Activated naive CD8-positive, alpha-beta T cell treated with anti-CD3 and anti-CD28 coated beads, Interleukin-2, amount 10 ng/mL, durations not matched to agents 7 days and 5 days (primary cell): Measurements from ENCODE around the gene PLOD2. TPM values are rescaled to one million over a fixed set of nuclear protein-coding genes. Genes with fewer than 3 reads are reported as not detected.

Source experiments
- ATAC-seq: fragments of 150-1000 bp; cut with Tn5 transposase; one replicate; pipeline ENCODE4 v1.10.0; 2021; ENCODE audit warnings: low read depth, moderate library complexity
- POLR2A ChIA-PET: fragments of 350-600 bp; sonication (Branson Sonifier 250); formaldehyde crosslinking; loops from one replicate; lab custom pipeline; 2021; ENCODE audit warnings: antibody characterized with exemption; lab: Charles Lee
- DNase-seq: peaks from one replicate; pipeline ENCODE4 v3.0.0; 2021
- H3K27ac Mint-ChIP-seq: one replicate; pipeline ENCODE4 v1.8.0; 2022; ENCODE audit warnings: mild to moderate bottlenecking, mixed read lengths
- H3K27me3 Mint-ChIP-seq: one replicate; pipeline ENCODE4 v1.8.0; 2022; ENCODE audit warnings: mild to moderate bottlenecking, moderate library complexity, mixed read lengths
- H3K36me3 Mint-ChIP-seq: one replicate; pipeline ENCODE4 v1.8.0; 2021; ENCODE audit warnings: mild to moderate bottlenecking, mixed read lengths
- H3K4me1 Mint-ChIP-seq: one replicate; pipeline ENCODE4 v1.8.0; 2021; ENCODE audit warnings: mixed read lengths
- H3K4me3 Mint-ChIP-seq: one replicate; pipeline ENCODE4 v1.8.0; 2022; ENCODE audit warnings: mild to moderate bottlenecking, moderate library complexity, mixed read lengths
- H3K9me3 Mint-ChIP-seq: one replicate; pipeline ENCODE4 v1.8.0; 2021; ENCODE audit warnings: mixed read lengths
- total RNA-seq, 2 experiments: library from RNA; stranded (reverse); gene quantifications; one replicate each; pipeline ENCODE4 v1.2.3, GENCODE V29; 2021

Gene PLOD2
- total RNA-seq, 2 experiments from 2014 or later = 0.14 to 0.42 TPM

DNA sequence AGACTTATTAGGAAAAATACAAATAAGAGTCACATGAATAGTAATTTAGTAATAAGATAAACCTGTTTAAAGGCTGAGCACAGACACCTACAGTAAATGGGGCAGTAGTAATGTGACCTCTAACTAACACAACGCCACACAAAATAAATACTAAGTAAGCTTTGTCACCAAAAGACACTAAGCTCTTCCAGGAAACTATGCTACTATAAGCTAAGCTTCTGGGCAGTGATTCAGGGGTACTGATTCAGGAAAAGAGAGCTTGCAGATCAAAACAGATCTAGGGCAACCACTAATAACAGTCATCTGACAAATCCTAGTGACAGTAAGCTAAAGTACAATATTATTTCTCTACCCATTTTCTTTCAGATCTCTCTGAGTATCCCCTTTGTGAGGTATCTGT is 68.8 kb downstream of the PLOD2 start:
- POLR2A ChIA-PET = no interaction called here
- Mint-ChIP-seq H3K4me1 (no peaks in the 10 kb centered on the region), H3K27me3 (no peaks in the 10 kb centered on the region), H3K4me3 (no peak overlapping the region), H3K9me3 (no peaks in the 10 kb centered on the region), H3K27ac (no peak overlapping the region), H3K36me3 (no peaks in the 10 kb centered on the region)
- no peak for ATAC-seq
- no peak for DNase-seq

DNA sequence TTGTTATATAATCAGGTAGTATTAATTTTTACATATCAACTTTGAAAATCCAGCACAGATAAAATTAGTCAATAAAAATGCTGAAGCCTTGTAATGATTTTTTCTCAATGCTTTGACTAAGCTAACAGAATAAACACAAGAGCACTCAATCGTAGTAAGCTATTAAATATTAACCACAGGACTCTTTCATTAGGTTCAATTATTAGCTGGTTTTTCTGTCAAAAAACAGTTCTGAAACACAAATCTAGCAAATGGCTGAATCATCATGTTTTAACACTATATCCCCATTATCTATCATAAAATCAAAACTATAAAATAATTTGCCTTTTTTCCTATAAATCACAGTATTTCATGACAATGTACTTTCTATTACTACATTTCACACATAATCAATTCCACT is 69.6 kb downstream of the PLOD2 start:
- H3K4me1 Mint-ChIP-seq = no peaks in the 10 kb centered on the region
- H3K27ac Mint-ChIP-seq = no peak overlapping the region
- POLR2A ChIA-PET = no interaction called here
- H3K36me3 Mint-ChIP-seq = no peaks in the 10 kb centered on the region
- H3K9me3 Mint-ChIP-seq = no peaks in the 10 kb centered on the region
- no peaks in the 10 kb centered on the region for H3K27me3 Mint-ChIP-seq
- DNase-seq (no peak), ATAC-seq (no peak)
- H3K4me3 Mint-ChIP-seq = no peak overlapping the region

DNA sequence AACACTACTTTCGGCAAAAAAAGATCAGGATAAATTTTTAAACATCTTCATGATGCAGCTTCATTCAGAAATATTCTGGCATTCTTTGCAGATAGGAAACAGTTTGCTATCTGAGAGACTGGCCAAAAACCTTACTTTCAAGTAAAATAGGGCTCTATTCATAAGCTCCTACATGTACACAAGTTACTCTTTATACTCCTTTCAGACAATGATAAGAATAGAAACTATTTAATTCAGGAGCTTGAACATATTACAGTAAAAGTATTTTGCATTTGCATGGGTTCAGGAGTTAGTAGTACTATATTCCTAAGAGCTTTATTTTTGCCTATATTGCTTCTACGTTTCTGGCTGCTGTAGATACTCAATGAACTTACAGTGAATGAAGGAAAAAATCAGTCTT is 70.5 kb downstream of the PLOD2 start:
- Mint-ChIP-seq H3K27me3 (no peaks in the 10 kb centered on the region), H3K36me3 (no peaks in the 10 kb centered on the region), H3K27ac (no peak overlapping the region), H3K4me3 (no peak overlapping the region), H3K4me1 (no peaks in the 10 kb centered on the region), H3K9me3 (no peaks in the 10 kb centered on the region)
- POLR2A ChIA-PET = no interaction called here
- ATAC-seq (no peak), DNase-seq (no peak)

DNA sequence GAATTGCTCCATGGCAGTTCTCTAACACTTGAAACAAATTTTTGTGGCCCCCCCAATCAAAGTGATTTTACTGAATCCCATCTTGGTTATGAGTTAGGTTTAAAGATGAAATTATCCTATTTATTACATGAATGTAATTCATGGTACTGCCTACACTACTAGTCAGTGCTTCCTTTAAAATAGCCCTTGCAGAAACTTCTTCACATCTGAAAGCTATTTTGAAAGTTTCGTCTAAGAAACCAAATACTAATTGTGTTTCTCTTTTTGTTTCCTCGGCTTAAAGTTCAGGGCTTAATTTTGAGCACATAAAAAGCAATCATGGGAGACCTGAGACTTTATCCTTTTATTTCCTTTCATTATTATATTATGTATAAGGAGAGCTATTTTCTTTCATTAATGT is 72.1 kb downstream of the PLOD2 start:
- DNase-seq (no peak), ATAC-seq (no peak)
- Mint-ChIP-seq H3K36me3 (no peaks in the 10 kb centered on the region), H3K9me3 (no peaks in the 10 kb centered on the region), H3K4me3 (no peak overlapping the region), H3K4me1 (no peaks in the 10 kb centered on the region), H3K27me3 (no peaks in the 10 kb centered on the region), H3K27ac (no peak overlapping the region)
- POLR2A ChIA-PET = no interaction called here

DNA sequence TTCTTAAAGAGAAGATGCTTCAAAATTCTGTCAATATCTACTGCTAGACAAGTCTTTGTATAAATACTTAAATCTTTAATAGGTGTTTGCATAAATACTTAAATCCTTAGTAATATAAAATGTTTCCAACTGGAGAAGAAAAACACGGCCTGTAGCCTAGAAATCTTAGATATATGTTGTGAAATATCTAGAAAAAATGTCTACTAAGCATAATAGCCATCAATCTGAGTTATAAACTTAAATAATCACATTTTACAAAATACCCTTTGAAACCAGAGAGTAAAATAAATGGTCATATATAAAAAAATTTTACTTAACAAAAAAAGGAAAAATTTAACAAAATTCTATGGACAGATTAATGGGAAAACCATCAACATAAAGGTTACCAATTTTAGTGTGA is 73.9 kb downstream of the PLOD2 start:
- Mint-ChIP-seq H3K9me3 (no peaks in the 10 kb centered on the region), H3K36me3 (no peaks in the 10 kb centered on the region), H3K27ac (no peak overlapping the region), H3K27me3 (no peaks in the 10 kb centered on the region), H3K4me3 (no peak overlapping the region), H3K4me1 (no peaks in the 10 kb centered on the region)
- POLR2A ChIA-PET = no interaction called here
- no peak for DNase-seq
- ATAC-seq = no peak

DNA sequence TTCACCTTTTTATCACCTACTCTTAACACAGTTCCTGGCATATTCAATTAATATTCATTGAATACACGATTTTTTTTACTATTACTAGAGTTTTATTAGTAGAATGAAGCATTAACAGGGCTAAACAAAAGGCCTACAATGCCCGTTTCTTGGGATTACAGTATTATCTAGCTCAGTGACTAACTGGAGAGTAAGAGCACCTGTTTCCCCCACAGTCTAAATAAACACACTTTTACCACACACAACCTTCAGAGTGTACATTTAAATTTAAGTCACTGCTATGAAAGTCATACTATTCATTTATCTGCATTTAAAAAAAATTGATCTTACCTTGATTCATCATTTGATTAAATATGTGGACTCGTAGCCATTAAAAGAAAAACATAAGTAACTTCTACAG is 74.8 kb downstream of the PLOD2 start:
- no peak for ATAC-seq
- Mint-ChIP-seq H3K9me3 (no peaks in the 10 kb centered on the region), H3K27me3 (no peaks in the 10 kb centered on the region), H3K4me3 (no peak overlapping the region), H3K36me3 (no peaks in the 10 kb centered on the region), H3K27ac (no peak overlapping the region), H3K4me1 (no peaks in the 10 kb centered on the region)
- no peak for DNase-seq
- POLR2A ChIA-PET = no interaction called here

DNA sequence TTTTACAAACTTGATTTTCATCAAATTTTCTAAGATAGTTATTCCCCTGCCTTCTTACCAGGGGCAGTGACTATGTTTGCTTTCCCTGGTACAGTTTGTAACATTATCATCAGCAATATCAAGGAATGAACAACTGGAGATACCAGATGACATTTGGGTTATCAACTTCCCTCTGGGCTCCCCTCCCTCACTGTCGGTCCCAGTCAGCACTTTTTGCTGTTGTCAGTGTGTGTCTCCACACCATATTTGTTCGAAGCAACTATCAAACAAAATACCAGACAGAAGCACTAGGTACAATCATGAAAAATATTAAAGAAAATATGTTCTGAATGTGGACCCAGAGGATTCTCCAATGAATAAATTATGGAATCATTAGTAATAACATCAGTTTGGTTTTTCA is 75.3 kb downstream of the PLOD2 start:
- no peak overlapping the region for H3K27ac Mint-ChIP-seq

DNA sequence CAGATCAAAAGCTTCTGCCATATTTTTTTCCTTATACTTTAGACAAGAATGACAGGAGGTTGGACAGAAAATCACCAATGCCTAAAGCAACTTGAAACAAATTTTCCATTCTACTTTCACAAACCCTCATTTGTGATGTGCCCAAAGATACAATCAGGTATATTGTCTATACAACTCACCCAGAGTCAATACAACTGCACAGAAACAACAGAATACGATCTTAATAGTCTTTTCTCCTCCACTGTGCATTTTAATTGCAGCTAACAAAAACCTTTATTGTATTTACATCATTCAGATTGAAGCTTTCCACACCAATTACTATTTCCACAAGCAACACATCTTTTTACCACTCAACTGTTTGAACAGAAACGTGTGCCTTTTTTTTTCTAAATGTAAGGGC is 80.4 kb downstream of the PLOD2 start:
- ATAC-seq (no peak), DNase-seq (no peak)
- POLR2A ChIA-PET = no interaction called here
- Mint-ChIP-seq H3K36me3 (no peaks in the 10 kb centered on the region), H3K27me3 (no peaks in the 10 kb centered on the region), H3K4me3 (no peak overlapping the region), H3K9me3 (no peaks in the 10 kb centered on the region), H3K4me1 (no peaks in the 10 kb centered on the region), H3K27ac (no peak overlapping the region)

More for the DNA sequence above, 75.3 kb downstream of the PLOD2 start:
- Mint-ChIP-seq H3K4me3 (no peak overlapping the region), H3K4me1 (no peaks in the 10 kb centered on the region), H3K36me3 (no peaks in the 10 kb centered on the region), H3K27me3 (no peaks in the 10 kb centered on the region), H3K9me3 (no peaks in the 10 kb centered on the region)
- DNase-seq (no peak), ATAC-seq (no peak)
- POLR2A ChIA-PET = no interaction called here

DNA sequence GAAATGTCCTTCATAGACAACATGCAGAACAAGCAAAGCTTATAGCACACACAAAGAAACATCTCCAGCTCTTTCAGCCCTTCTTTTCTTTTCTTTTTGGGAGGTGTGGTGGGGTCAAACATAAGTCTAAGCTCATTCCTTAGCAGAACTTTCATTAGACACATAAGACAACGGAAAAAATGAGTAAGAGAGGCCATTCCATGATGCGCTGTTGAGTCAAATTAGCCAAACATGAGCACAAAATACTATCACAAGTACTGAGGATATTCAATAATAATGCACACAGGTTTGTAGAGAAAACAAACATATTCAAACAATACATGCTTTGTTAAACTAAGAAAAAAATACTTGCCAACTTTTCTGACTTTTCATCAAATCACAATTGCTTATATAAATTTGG is 83.0 kb downstream of the PLOD2 start:
- no peak for DNase-seq
- Mint-ChIP-seq H3K36me3 (no peaks in the 10 kb centered on the region), H3K9me3 (no peaks in the 10 kb centered on the region), H3K4me3 (no peak overlapping the region), H3K4me1 (no peaks in the 10 kb centered on the region), H3K27me3 (no peaks in the 10 kb centered on the region), H3K27ac (no peak overlapping the region)
- POLR2A ChIA-PET = no interaction called here
- ATAC-seq = no peak

DNA sequence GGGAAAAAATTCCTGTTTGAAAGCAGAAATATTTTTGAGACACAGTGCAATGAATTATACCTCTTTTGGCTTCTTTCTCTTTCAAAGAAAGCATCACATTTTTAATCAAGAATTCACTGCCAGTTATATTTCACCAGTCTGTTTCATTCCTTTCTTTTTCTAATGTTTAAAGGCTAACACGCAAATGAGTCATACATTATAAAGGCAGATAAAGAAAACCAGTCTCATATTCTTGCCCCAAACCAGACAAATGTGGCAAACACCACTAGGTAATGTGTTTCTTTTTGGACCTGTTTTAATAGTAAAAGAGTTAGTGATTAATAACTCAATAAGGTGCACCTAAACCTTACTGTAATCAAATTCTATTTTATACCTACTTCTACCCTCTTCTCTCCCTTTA is 83.8 kb downstream of the PLOD2 start:
- no peaks in the 10 kb centered on the region for H3K9me3 Mint-ChIP-seq
- ATAC-seq = no peak
- no peaks in the 10 kb centered on the region for H3K36me3 Mint-ChIP-seq

DNA sequence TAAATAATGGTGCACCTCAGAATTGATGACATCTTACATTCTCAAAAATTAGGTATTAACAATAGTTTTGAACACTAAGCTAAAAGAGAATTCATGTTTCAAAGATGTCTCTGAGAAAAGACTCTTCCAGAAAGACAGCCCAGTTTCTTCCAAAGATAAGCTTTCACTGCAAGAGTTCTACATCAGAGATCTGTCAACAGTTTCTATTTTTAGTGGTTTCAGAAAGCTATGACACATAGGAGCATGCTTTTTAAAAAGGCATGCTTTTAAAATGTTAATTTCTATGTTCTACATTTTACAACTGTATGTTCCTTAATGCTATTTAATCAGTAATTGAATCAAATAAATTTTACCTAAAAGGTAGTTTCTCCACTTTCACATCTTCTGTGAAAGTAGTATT is 88.2 kb downstream of the PLOD2 start:
- no peaks in the 10 kb centered on the region for H3K36me3 Mint-ChIP-seq
- ATAC-seq (no peak), DNase-seq (no peak)
- POLR2A ChIA-PET = no interaction called here
- no peak overlapping the region for H3K27ac Mint-ChIP-seq
- H3K4me3 Mint-ChIP-seq = no peak overlapping the region
- no peaks in the 10 kb centered on the region for H3K27me3 Mint-ChIP-seq
- H3K9me3 Mint-ChIP-seq = no peaks in the 10 kb centered on the region
- no peaks in the 10 kb centered on the region for H3K4me1 Mint-ChIP-seq

More for the DNA sequence above, 83.8 kb downstream of the PLOD2 start:
- no peaks in the 10 kb centered on the region for H3K27me3 Mint-ChIP-seq
- H3K4me1 Mint-ChIP-seq = no peaks in the 10 kb centered on the region
- H3K27ac Mint-ChIP-seq = no peak overlapping the region
- DNase-seq = no peak
- POLR2A ChIA-PET = no interaction called here
- H3K4me3 Mint-ChIP-seq = no peak overlapping the region

DNA sequence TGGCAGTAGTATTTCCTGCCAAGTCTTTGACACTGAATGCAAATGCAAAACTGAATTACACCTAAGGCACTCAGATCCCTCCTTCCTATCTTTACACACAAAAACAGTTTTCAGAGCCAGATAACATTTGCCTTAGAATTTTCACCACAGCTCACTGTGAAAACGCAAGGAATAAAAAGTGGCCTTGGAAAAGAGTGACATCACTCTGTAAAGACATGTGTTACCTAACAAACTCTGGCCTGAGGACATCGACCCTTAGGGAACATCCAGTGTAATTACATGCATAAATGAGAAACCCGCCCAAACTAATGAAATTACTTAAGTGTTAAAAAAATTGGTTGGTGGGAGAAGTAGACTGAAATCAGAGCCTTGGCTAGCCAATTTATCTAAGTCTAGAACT is 88.9 kb downstream of the PLOD2 start:
- no peak overlapping the region for H3K4me3 Mint-ChIP-seq
- no peaks in the 10 kb centered on the region for H3K27me3 Mint-ChIP-seq
- H3K27ac Mint-ChIP-seq = no peak overlapping the region
- POLR2A ChIA-PET = no interaction called here
- DNase-seq = no peak
- no peaks in the 10 kb centered on the region for H3K36me3 Mint-ChIP-seq
- no peak for ATAC-seq
- H3K9me3 Mint-ChIP-seq = no peaks in the 10 kb centered on the region
- H3K4me1 Mint-ChIP-seq = no peaks in the 10 kb centered on the region

DNA sequence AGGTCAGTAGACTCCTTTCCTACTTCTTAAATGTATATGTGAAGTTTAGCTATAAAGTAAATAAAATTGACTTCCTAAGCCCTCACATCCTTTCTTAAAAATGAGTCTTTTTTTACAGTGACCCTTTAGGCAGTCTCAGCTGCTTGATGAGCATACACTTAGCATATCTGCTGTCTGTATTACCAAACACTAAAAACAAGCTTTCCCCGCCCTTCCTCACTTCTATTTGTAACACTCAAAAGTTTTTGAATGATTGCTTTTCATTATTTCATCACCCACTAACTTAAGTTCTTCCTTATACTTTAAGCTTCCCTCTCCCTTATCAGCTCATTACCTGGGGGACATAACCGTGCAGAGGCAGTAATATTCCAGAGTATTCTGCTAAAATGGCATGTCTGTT is 89.4 kb downstream of the PLOD2 start:
- DNase-seq (no peak), ATAC-seq (no peak)
- Mint-ChIP-seq H3K27me3 (no peaks in the 10 kb centered on the region), H3K36me3 (no peaks in the 10 kb centered on the region), H3K27ac (no peak overlapping the region), H3K4me1 (no peaks in the 10 kb centered on the region), H3K9me3 (no peaks in the 10 kb centered on the region), H3K4me3 (no peak overlapping the region)
- POLR2A ChIA-PET = no interaction called here

DNA sequence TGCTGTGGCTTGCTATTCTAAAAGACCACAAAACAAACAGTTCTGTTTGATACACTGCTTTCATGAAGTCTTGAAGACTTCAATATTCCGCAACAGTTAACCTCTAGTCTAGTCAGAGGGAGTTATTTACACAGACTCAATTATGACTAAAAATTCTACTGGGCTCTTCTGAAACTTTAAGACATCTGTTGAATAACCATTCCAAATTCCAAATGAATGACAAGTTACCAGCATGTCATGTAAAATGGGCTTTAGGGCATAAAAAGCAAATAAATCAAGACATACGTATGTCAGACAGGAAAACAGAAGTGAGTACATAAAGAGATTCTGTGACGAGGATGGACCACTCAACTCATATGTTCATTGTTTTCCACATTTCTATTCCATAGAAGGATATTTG is 93.9 kb downstream of the PLOD2 start:
- Mint-ChIP-seq H3K9me3 (no peaks in the 10 kb centered on the region), H3K27ac (no peak overlapping the region), H3K4me3 (no peak overlapping the region), H3K4me1 (no peaks in the 10 kb centered on the region), H3K27me3 (no peaks in the 10 kb centered on the region), H3K36me3 (no peaks in the 10 kb centered on the region)
- DNase-seq (no peak), ATAC-seq (no peak)
- POLR2A ChIA-PET = no interaction called here

DNA sequence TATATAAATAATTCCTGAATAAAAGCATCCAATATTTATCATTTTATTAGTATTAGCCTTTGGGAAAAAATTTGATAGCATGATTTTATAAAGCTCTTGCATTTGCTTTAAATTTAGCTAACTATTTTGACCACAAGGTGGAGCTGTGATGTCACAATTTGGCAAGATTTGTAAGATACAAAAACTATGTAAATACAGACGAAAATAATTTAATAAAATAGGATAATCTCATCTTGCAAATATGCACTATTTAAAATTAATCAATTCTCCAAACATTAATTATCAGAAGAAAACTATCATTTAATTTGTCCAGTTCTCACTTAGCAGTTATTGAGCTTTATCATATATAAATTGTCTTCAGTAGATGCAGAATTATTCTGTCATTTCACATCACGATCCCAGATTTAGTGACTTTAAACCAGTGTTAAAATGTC is 95.4 kb downstream of the PLOD2 start:
- Mint-ChIP-seq H3K27ac (no peak overlapping the region), H3K4me3 (no peak overlapping the region), H3K9me3 (no peaks in the 10 kb centered on the region), H3K36me3 (no peaks in the 10 kb centered on the region), H3K27me3 (no peaks in the 10 kb centered on the region), H3K4me1 (no peaks in the 10 kb centered on the region)
- POLR2A ChIA-PET = no interaction called here
- ATAC-seq (no peak), DNase-seq (no peak)
